ENCODE results near the gene LNX1. TPM values are rescaled to one million over a fixed set of nuclear protein-coding genes. Genes with fewer than 3 reads are reported as not detected.
"Not testable (repeated sequence)": the region's sequence is repeated elsewhere in the genome, so short reads cannot be mapped to it uniquely, and the experiment has no call there.

LNX1 gene
- polyA plus RNA-seq, 1 donor = 4.0 TPM

DNA sequence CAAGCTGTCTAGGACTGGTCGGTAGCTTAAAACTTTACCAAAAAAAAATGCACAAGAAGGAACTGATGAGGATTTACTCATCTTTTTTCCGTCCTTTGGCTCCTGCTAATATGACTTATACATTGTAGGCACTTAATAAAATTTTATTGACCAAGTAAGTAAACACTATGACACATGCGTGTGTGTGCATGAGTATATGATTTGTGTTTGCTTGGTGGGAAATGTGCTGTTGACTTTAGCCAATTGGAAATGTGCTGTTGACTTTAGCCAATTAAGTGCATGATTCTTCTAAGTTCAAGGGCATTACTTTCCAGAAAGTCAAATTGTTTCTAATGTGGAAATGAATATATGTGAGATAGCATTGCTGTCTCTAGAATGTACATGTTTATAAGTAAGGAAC is 135.5 kb downstream of the LNX1 start:
- no peak for DNase-seq

DNA sequence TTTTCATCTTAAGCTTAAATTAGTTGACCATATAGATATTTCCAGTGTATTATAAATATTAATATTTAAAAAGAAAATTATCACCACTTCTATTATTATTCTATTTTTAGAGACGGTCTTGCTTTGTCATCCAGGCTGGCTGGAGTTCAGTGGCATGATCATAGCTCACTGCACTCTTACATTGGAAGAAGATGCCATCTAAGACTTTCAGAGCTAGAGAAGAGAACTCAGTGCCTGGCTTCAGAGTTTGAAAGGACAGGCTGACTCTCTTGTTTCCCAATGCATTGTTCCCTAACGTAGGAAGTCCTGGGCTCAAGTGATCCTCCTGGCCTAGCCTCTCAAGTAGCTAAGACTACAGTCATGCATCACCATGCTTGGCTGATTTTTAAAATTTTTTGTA is 137.9 kb downstream of the LNX1 start:
- DNase-seq = no peak

DNA sequence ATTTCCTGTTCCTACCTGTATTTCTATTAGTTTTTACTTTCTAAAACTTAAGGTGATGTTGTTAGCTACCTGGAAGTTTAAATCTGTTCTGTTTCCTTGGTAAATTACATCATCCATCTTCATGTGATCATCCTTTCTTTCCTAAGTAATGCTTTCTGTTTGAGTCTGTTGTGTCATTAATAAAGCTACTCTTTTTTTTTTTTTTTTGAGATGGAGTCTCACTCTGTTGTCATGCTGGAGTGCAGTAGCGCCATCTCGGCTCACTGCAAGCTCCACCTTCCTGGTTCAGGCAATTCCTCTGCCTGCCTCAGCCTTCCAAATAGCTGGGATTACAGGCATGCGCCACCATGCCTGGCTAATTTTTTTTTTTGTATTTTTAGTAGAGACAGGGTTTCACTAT is 140.5 kb downstream of the LNX1 start:
- no peak for DNase-seq

DNA sequence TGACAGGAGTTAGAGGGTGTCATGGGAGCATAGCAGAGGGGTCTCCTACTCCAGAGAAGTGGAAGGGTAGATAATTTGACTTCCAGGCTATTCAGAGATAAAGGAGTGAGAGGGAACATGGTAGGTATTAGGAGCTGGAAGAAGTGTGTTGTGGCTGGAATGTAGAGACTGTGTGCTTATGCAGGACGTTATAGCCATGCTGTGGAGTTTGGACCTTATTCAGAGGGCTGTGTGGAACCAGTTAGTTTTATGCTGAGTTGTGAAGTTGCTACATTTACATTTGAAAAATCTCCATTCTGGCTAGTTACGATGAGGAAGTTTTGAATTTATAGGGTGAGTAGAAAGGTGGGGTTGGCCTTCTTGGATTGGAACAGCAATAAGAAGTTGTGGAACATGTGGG is 146.3 kb downstream of the LNX1 start:
- no peak for DNase-seq

DNA sequence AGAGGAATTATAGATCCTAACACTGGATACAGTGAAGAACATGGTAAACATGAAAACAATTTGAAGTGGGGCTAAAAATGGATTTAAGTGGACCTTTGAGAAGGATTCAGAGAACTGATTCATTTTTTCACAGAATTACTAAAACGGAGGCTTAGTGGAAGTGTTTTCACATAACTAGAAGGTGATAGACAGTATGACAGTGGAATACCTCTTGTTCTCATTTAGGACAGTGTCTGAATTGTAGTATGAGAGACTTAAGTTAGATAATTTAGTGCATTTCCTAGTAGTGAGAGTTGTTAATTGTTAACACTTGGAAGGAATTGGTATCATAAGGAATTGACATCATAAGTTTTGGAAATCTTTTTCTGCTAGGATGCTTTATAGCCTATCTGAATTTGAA is 149.7 kb downstream of the LNX1 start:
- DNase-seq = no peak

DNA sequence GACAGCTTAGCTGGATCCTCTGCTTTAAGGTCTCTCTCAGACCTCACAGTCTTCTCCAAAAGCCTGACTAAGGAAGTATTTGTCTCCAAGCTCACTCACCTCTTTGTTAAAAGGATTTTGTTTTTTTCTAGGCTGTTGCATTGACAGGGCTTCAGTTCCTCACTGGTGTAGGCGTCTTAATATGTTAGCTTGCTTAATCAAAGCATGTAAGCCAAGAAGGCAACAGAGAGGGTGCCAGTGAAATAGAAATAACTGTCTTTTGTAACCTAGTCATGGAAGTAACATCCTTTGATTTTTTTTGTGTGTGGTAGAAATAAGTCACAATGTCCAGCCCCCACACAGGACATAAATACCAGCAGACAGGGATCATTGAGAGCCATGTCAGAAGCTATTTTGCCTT is 155.0 kb downstream of the LNX1 start:
- DNase-seq = no peak

DNA sequence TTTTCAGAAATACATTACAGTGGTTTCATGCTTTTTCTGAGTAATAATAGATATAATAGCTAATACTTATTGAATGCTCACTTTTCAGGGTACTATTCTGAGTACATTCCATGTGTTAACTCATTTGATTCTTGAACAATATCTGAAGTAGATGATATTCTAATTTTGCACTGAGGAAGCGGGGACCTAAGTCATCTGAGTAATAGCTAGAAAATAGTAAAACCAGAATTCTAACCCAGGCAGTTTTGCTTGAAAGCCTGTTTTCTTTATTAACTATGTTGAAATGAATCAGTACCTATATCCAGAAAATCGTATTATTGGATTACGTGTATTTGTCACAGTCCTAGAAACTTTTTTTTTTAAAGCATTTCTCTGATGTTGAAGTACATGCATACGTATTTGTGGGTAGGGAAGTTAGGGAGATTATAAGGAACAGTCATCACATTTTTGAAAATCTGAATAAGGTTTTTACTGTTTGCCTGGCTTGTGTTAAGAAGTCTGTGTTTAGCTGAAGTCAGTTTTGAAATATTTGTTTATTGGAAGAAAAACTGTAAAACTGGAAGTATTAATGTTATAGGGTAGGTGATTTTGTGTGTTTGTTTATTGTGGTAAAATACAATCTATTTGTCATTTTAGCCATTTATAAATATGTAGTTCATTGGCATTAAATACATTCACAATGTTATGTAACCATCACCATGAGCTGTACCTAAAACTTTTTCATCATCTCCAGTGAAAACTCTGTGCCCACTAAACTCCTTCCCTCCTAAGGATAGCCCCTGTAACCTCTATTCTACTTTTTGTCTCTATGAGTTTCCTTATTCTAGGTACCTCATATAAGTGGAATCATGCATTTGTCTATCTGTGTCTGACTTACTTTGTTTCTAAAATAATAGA is 158.5 kb downstream of the LNX1 start:
- DNase-seq = no peak

DNA sequence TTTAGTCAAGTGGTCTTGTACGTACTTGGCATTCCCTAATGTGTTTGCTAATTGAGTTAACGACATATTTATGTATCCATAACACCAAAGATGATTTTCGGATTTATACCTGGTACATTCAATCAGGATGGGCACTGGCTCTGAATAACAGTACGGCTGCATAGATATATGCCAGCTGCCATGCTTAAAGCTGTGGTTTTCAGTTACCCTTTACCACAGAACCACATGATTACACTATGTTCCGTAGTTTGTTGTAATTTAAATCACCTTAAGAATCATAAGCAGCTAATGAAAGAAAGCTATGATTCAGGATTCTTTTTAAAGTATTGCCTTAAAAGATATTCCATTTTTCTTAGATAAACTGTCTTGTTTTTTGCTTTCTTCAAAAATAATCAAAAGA is 160.2 kb downstream of the LNX1 start:
- no peak for DNase-seq

DNA sequence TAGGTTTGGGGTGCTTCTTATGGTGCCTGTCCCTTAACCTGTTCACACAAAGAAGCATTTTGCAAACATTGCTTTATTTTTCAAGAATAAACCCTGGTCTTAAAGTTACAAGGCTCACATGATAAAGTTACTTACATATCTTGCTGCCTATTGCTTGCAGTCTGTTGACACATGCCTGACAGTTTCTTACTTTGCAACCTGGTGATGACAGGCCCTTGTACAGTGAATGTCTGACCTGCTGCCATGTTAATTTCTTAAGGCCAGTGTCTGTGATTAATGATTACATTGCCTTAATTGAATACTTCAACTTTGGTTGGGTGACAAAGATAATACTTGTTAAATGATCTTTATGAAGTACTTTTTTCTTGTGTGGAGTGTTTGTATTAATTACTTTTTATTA is 163.9 kb downstream of the LNX1 start:
- DNase-seq = no peak

DNA sequence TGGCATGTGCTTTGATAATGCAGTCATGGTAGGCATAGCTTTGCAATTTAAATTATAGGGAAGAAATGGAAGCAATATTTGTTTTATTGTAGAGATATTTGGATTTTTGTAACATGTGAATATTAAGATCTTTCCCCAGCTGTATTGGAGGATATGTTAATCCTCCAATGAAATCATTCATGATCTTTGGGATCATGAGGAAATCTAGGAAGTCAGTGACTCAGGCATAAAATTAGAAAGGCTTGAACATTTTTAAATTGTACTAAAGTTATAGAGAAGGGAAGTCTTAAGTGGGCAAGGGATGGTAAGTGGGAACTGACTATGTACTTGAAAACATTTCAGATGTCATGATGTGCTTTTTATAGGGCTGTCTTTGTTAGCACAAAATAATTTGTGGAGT is 167.0 kb downstream of the LNX1 start:
- DNase-seq = no peak

DNA sequence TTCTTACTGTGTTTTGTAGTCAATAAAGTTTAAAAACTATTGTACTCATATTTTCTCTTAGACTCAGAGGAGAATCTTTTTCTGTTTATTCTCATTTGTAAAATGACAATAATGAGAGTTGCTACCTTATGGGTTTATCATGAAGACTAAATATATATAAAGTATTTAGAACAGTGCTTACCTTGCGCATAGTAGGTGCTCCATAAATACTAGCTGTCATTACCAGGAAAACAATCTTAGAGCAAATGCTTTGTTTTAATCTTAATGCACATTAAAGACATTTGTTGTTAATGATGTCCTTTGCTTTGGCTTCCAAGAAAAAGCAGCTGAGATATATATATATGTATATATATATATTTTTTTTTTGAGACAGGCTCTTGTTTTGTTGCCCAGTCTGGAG is 168.9 kb downstream of the LNX1 start:
- no peak for DNase-seq

DNA sequence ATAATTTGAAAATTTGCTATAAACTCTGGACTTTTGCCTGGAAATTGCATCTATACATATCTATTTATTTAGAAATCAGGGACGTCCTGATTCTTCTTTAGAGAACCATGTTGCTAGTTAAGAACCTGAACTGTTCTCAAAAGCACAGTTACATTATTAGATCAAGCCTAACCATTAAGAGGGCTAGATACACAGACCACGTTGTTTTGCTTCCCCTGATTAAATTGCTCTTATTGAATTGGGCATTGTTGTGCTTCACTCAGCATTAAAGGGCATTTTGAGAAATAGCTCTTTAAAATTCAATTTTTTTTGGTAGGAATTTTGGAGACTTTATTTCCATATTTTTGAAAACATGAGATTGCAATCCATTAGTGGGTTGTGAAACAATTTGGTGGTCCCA is 169.5 kb downstream of the LNX1 start:
- DNase-seq = no peak

DNA sequence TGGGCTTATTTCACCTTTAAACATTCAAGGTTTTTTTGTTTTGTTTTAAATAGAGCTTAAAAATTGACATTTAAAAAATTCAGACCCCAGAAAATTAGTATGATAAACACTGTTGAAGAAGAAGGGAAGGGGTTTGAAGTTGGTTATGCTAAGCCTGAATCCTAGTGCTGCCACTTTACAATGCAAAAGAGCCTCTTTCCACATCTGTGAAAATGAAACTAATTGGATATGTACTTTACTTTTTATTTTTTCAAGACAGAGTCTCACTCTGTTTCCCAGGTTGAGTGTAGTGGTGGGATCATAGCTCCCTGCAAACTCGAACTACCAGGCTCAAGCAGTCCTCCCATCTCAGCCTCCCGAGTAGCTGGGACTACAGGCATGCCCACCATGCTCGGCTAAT is 172.1 kb downstream of the LNX1 start:
- no peak for DNase-seq

DNA sequence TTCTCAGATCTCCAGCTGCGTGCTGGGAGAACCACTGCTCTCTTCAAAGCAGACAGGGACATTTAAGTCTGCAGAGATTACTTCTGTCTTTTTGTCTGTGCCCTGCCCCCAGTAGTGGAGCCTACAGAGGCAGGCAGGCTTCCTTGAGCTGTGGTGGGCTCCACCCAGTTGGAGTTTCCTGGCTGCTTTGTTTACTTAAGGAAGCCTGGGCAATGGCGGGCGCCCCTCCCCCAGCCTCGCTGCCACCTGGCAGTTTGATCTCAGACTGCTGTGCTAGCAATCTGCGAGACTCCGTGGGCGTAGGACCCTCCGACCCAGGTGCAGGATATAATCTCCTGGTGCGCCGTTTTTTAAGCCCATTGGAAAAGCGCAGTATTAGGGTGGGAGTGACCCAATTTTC is 181.8 kb downstream of the LNX1 start:
- not testable (repeated sequence) for DNase-seq

Other genes with a start within 250 kb of the LNX1 start
- gene SCFD2, start 225.4 kb downstream of the LNX1 start, polyA plus RNA-seq (ENCODE audit: insufficient read length) = 10.3 TPM
- 47.3 TPM for gene FIP1L1, start 213.8 kb downstream of the LNX1 start, polyA plus RNA-seq (ENCODE audit: insufficient read length)

All from hindlimb muscle (tissue), 1 donor.